Effector memory CD4-positive, alpha-beta T cell (primary cell): Measurements from ENCODE around the gene CSF3R.

ENCODE experiments used
- DNase-seq, 3 donors: peaks; one replicate each; pipeline ENCODE4 v3.0.0-alpha.2; 2020
- H3K27ac ChIP-seq: 2 replicates; pipeline ENCODE4 v1.7.0; 2013; ENCODE audit warnings: mild to moderate bottlenecking, low read length, moderate library complexity; ENCODE audit not compliant: insufficient read depth, poor library complexity, severe bottlenecking
- H3K27me3 ChIP-seq: replicated peaks from 2 replicates; pipeline ENCODE4 v1.7.0; 2013; ENCODE audit warnings: mild to moderate bottlenecking, low read length; ENCODE audit not compliant: insufficient read depth, control insufficient read depth, poor library complexity, severe bottlenecking
- H3K36me3 ChIP-seq: 2 replicates; pipeline ENCODE4 v1.7.0; 2013; ENCODE audit warnings: mild to moderate bottlenecking, low read length, moderate library complexity; ENCODE audit not compliant: control insufficient read depth, insufficient read depth
- H3K4me1 ChIP-seq: 2 replicates; pipeline ENCODE4 v1.7.0; 2013; ENCODE audit warnings: low read length, mild to moderate bottlenecking; ENCODE audit not compliant: control insufficient read depth, insufficient read depth, poor library complexity, severe bottlenecking
- H3K4me3 ChIP-seq: 2 replicates; pipeline ENCODE4 v1.7.0; 2013; ENCODE audit warnings: low read length, low read depth, mild to moderate bottlenecking; ENCODE audit not compliant: insufficient read depth, poor library complexity, severe bottlenecking
- H3K9me3 ChIP-seq: 2 replicates; pipeline ENCODE4 v1.7.0; 2013; ENCODE audit warnings: mild to moderate bottlenecking, low read length, moderate library complexity; ENCODE audit not compliant: control insufficient read depth

CSF3R gene

GRCh38 chr1:36472656-36473055 is 10.1 kb downstream of the CSF3R start:
- Histone ChIP-seq H3K27ac (no peak overlapping the region), H3K9me3 (no peaks in the 10 kb centered on the region), H3K4me1 (no peaks in the 10 kb centered on the region), H3K27me3 (no peaks in the 10 kb centered on the region), H3K36me3 (no peaks in the 10 kb centered on the region), H3K4me3 (no peak overlapping the region)
- no peak for DNase-seq

DNA sequence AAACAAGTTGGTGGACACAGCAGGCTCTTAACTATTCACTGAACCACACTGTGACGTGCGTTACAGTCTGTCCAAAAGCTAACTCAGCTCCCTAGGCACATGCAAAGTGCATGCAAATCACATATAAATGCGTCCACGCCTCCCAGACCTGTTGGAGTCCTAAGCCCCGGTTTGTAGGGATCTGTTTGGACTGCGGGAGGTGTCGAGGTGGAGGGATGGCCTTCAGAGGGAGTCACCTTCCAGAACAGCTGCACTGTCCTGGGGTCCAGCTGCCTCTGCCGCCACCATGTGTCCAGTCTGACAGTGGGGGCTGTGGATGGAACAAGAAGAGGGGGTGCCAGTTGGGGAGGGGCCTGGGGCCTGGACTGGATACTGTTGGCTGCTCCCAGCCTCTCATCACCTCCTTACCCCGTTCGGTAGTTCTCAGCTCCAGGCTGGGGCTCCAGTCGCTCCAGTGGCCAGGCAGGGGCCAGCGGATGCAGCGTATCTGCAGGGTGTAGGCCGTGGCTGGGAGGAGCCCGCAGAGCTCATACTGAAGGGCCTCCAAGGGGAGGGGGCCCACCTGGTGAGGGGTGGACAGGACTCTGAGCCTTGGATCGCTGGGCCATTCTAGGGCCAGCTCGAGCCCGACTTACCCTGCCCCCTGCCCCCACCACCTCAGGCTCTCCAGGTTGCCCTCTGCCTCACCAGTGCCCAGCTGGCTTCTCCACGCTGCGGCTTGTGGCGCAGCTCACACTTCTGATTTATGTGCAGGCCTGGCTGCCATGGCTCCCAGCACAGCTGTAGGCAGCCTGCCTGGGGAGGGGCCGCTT is 10.7 kb downstream of the CSF3R start:
- Histone ChIP-seq H3K4me1 (no peaks in the 10 kb centered on the region), H3K9me3 (no peaks in the 10 kb centered on the region), H3K27me3 (no peaks in the 10 kb centered on the region), H3K4me3 (no peak overlapping the region), H3K36me3 (no peaks in the 10 kb centered on the region), H3K27ac (no peak overlapping the region)
- DNase-seq, result no peak

GRCh38 chr1:36469163-36469562 is 13.6 kb downstream of the CSF3R start:
- Histone ChIP-seq H3K36me3 (no peaks in the 10 kb centered on the region), H3K27ac (no peak overlapping the region), H3K27me3 (no peaks in the 10 kb centered on the region), H3K9me3 (no peaks in the 10 kb centered on the region), H3K4me1 (peaks cover 5% of the 10 kb centered on the region), H3K4me3 (no peak overlapping the region)
- DNase-seq, result no peak

DNA sequence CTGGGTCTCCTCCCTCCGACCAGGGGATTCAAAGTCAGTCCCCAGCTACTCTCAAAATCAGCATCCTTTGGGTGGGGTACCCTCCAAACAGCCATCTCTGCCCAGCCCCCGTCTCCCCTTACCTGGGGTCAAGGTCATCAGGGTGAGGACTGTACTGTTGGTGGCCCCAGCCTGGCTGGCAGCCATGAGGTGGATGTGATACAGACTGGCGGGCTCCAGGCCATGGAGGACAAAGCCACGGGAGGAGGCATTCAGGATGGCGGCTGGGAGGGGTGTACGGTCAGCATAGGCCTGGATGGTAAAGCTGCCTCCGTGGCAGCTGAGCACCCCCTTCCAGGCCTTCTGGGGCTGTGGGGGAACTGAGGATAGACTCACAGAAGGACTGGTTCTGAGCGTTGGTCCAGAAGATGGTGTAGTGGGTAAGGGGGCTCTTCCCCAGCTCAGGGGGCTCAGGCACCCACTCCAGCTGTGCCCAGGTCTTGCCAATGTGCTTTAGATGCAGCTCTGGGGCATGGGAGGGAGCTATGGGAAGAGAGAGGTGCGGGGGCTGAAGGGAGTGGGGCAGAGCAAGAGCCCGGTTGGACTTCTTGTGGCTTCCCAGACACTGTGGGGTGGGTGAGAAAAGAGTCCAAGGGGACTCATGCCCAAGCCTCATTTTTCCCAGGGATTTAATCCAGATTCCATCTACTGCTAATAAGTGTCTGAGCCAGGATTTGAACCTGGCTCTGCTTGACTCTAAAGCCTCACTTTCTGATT is 14.8 kb downstream of the CSF3R start:
- Histone ChIP-seq H3K27ac (no peak overlapping the region), H3K4me1 (peaks cover 12% of the 10 kb centered on the region), H3K9me3 (no peaks in the 10 kb centered on the region), H3K36me3 (no peaks in the 10 kb centered on the region), H3K4me3 (no peak overlapping the region), H3K27me3 (no peaks in the 10 kb centered on the region)
- DNase-seq, result no peak

GRCh38 chr1:36467027-36467410 is 15.7 kb downstream of the CSF3R start:
- no peaks in the 10 kb centered on the region for H3K27me3 ChIP-seq
- H3K4me3 ChIP-seq, result no peak overlapping the region
- H3K9me3 ChIP-seq, result no peaks in the 10 kb centered on the region
- H3K36me3 ChIP-seq, result no peaks in the 10 kb centered on the region
- H3K4me1 ChIP-seq, result peaks cover 12% of the 10 kb centered on the region
- DNase-seq, result no peak
- no peak overlapping the region for H3K27ac ChIP-seq

- no peaks in the 10 kb centered on the region for H3K36me3 ChIP-seq
- H3K4me1 ChIP-seq, result peaks cover 12% of the 10 kb centered on the region
- H3K27me3 ChIP-seq, result no peaks in the 10 kb centered on the region
- no peaks in the 10 kb centered on the region for H3K9me3 ChIP-seq
- DNase-seq, result no peak
- H3K4me3 ChIP-seq, result no peak overlapping the region
- no peak overlapping the region for H3K27ac ChIP-seq
These were observed 16.2 kb downstream of the CSF3R start for GRCh38 chr1:36466370-36467026.

DNA sequence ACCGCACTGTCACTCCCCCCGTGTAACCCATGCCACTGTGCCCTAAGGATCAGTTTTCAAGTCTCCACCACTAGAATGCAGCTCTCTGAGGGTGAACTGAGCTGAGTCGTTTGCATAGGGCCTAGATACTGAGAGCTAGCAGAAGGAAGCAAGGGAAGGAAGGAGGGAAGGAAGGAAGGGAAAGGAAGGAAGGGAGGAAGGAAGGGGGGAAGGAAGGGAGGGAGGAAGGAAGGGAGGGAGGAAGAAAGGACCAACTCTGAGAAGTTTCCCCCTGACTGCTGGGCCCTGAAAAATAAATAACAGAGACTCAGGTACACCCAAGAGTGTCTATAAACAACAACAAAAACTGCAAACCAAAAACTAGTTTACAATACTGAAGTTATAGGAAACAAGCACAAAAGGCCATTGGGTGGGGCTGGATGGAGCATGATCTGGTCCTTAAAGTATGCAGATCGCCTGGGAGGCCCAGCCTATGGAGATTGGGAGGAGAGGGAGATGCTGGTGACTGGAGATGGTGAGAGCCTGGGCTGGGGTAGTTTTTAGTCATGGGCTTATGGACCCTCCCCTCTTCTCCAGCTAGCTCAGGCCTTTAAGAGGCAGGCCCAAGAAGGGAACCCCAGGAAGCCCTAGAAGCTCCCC is 16.9 kb downstream of the CSF3R start:
- no peaks in the 10 kb centered on the region for H3K9me3 ChIP-seq
- peaks cover 6% of the 10 kb centered on the region for H3K36me3 ChIP-seq
- DNase-seq, result no peak
- H3K4me1 ChIP-seq, result peaks cover 12% of the 10 kb centered on the region
- H3K4me3 ChIP-seq, result no peak overlapping the region
- H3K27me3 ChIP-seq, result no peaks in the 10 kb centered on the region
- no peak overlapping the region for H3K27ac ChIP-seq

DNA sequence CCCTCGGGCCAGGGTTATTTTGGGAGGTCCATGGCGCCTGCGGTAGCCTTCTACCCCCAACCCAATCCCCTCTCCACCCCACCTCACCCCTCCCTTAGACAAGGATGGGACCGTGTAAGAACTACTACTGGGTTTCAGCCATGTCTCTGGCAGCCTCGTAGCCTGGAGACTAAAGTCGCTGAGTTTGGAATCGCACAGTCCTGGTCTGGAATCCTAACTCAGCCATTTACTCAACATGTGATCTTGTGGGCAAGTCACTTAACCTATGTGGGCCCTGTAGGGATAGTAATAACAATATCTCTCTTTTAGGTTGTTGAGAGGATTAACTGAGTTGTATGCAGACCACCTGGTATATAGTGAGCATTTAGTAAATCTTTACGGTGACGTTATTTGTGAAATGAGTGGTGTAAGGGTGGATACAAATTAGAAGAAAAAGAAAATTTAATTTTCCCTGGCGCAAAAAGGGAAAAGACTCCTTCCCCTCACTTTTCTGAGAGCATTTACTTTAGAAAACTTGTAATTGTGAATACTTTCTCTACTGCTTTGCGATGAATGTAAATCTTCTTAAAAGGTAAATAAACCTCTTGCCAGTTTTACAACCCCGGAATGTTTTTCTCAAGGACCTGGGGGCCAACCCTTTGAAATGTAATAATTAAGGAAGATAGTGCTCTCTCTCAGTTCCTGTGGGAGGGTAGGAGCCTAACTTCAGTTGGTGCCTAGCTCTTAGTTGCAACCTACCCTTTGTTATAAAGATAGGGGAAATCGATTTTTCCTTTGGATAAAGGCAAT is 17.9 kb downstream of the CSF3R start:
- peak in 1 of 3 donors; percentile 6 for DNase-seq
- peak overlapping the region; percentile 96 for H3K4me3 ChIP-seq
- H3K27ac ChIP-seq, result peak overlapping the region; percentile 80
- H3K4me1 ChIP-seq, result peaks cover 12% of the 10 kb centered on the region
- H3K27me3 ChIP-seq, result no peaks in the 10 kb centered on the region
- H3K9me3 ChIP-seq, result no peaks in the 10 kb centered on the region
- H3K36me3 ChIP-seq, result peaks cover 14% of the 10 kb centered on the region

- peak; percentile 82 to 88 (median 86) for DNase-seq
- Histone ChIP-seq H3K4me1 (peaks cover 12% of the 10 kb centered on the region), H3K9me3 (no peaks in the 10 kb centered on the region), H3K36me3 (peaks cover 17% of the 10 kb centered on the region), H3K4me3 (peak within 1 kb of the TSS; percentile 96), H3K27me3 (no peaks in the 10 kb centered on the region), H3K27ac (peak within 1 kb of the TSS; percentile 80)
These were observed 18.7 kb downstream of the CSF3R start, which contains the start of gene MRPS15 for GRCh38 chr1:36463803-36464604. MRPS15 (minus strand) TSS chr1:36464384; CDS start chr1:36464275, 109 bp downstream.
